ENCODE data around the gene SSTR4. TPM values are rescaled to one million over a fixed set of nuclear protein-coding genes. Genes with fewer than 3 reads are reported as not detected.

SSTR4 gene
- total RNA-seq, 1 experiment from 2014 or later, result not detected

DNA sequence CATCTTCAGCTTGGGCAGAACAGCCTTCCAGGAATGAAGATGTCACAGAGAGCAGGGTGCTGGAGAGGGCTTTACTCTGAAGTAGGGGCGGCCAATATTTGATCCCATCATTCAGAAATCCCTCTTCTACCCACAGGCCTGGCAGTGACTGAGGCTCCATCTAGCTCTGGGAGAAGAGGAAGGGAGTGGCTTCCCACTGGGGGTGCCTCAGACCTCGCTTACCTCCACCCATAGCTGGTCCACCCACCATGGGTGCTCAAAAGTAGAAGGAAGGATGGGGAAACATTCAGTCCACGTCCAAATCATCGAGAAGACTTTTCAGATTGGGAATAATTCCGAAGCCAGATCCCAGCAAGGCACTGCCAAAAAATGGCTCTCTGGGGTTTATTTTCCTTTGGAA, 26.1 kb downstream of the SSTR4 start:
- H4K20me1 ChIP-seq (ENCODE audit: insufficient read depth), result no peaks in the 10 kb centered on the region
- no peak overlapping the region for H3K4me3 ChIP-seq (replicated peaks in 1 of 2; ENCODE audit: low read depth in 1 of 2, low read length in 2 of 2)
- H3K9me2 ChIP-seq (ENCODE audit: insufficient read depth), result no peaks in the 10 kb centered on the region
- ChIA-PET POLR2A (interaction anchor here (0.8 kb wide), 1 partner anchor 10 kb away, joined by 3 read pairs; no protein-coding TSS in a partner anchor), RAD21 (ENCODE audit: low non-redundant PET in 1 of 2, low total read pairs in 2 of 2, uncharacterized antibody in 2 of 2, unreplicated experiment in 2 of 2) (no interaction called here), CTCF (interaction anchor here (1.4 to 2.5 kb wide), 3 partner anchors 11 to 370 kb away, joined by 3 to 17 read pairs (median 6); no protein-coding TSS in a partner anchor)
- no peaks in the 10 kb centered on the region for H3K9me3 ChIP-seq (ENCODE audit: control insufficient read depth in 1 of 2, insufficient read depth in 1 of 2, low read depth in 1 of 2, low read length in 2 of 2)
- H3K36me3 ChIP-seq (ENCODE audit: control insufficient read depth in 1 of 2, insufficient read depth in 2 of 2, low read length in 2 of 2), result no peaks in the 10 kb centered on the region
- H3K27ac ChIP-seq (ENCODE audit: low read depth, low read length), result no peak overlapping the region
- no peak overlapping the region for H3K4me2 ChIP-seq (ENCODE audit: low read length)
- no peaks in the 10 kb centered on the region for H3K27me3 ChIP-seq (ENCODE audit: insufficient read depth, low read length)
- no TSS peak for BruUV-seq (replicated peaks)
- intact Hi-C loops (cut with micrococcal nuclease), result loop anchor here (5.0 kb wide), 1 partner anchor 369 kb away; no protein-coding TSS in a partner anchor
- ATAC-seq (no peak), DNase-seq (ENCODE audit: low read depth, low spot score) (no peak)
- H3K4me1 ChIP-seq (ENCODE audit: control insufficient read depth in 1 of 2, insufficient read depth in 2 of 2, low read length in 2 of 2), result no peaks in the 10 kb centered on the region; a peak in 1 of 4 replicates
- no peak for TF ChIP-seq RAD21 (IDR thresholded peaks at IDR 0.05; ENCODE audit: low read depth)
- TF ChIP-seq EGR1 (IDR thresholded peaks at IDR 0.05; ENCODE audit: low read depth), result no peak
- no peak for TF ChIP-seq SP1 (IDR thresholded peaks at IDR 0.05; ENCODE audit: low read depth)
- no peak for TF ChIP-seq CBX3 (IDR thresholded peaks at IDR 0.05; ENCODE audit: low read depth)
- TF ChIP-seq EZH2 (IDR thresholded peaks at IDR 0.05), result no peak
- TF ChIP-seq POLR2A (IDR thresholded peaks at IDR 0.05; ENCODE audit: borderline replicate concordance, extremely low read depth, insufficient read depth, insufficient read length), result no peak
- no peak for TF ChIP-seq CEBPB (IDR thresholded peaks at IDR 0.05; ENCODE audit: low read depth)
- TF ChIP-seq EZH2phosphoT487 (IDR thresholded peaks at IDR 0.05; ENCODE audit: borderline replicate concordance), result no peak
- TF ChIP-seq REST (IDR thresholded peaks at IDR 0.05; ENCODE audit: low read depth), result no peak
- no peak for TF ChIP-seq JUND (IDR thresholded peaks at IDR 0.05)
- TF ChIP-seq ELF1 (IDR thresholded peaks at IDR 0.05; ENCODE audit: borderline replicate concordance, low read depth), result no peak
- TF ChIP-seq SIN3A (IDR thresholded peaks at IDR 0.05; ENCODE audit: low read depth), result no peak
- TF ChIP-seq YY1 (IDR thresholded peaks at IDR 0.05; ENCODE audit: extremely low read depth, insufficient replicate concordance, low read depth, low read length), result no peak
- H2AFZ ChIP-seq (ENCODE audit: low read depth, low read length, poor library complexity, severe bottlenecking), result no peak overlapping the region
- H3K79me2 ChIP-seq (ENCODE audit: insufficient read depth, low read length), result no peaks in the 10 kb centered on the region
- H3K9ac ChIP-seq (ENCODE audit: low read length), result no peak overlapping the region

All from HCT116 (cell line).